Measurements from ENCODE around the gene HSP90B1. TPM values are rescaled to one million over a fixed set of nuclear protein-coding genes. Genes with fewer than 3 reads are reported as not detected.

HSP90B1 gene
- total and polyA plus RNA-seq, 2 donors from 2014 or later: 521 to 806 TPM

- FAIRE-seq: no peak
- DNase-seq: no peak
- TF ChIP-seq CTCF (IDR thresholded peaks at IDR 0.05; ENCODE audit: borderline replicate concordance, extremely low read depth, insufficient read depth): no peak
- intact Hi-C loops (cut with DNase I): no loop called here
- H3K4me1 ChIP-seq (ENCODE audit: control insufficient read depth in 2 of 3, insufficient read depth in 2 of 3, low read depth in 1 of 3, low read length in 3 of 3): no peaks in the 10 kb centered on the region
- H3K9me3 ChIP-seq (ENCODE audit: control insufficient read depth in 2 of 3, insufficient read depth in 1 of 3, low read length in 3 of 3): no peaks in the 10 kb centered on the region
- no peaks in the 10 kb centered on the region for H3K27me3 ChIP-seq (ENCODE audit: control insufficient read depth, insufficient read depth, low read length)
- H3K36me3 ChIP-seq (ENCODE audit: control insufficient read depth in 2 of 3, insufficient read depth in 3 of 3, low read length in 3 of 3): no peaks in the 10 kb centered on the region
- no peak overlapping the region for H3K4me3 ChIP-seq (ENCODE audit: low read length in 3 of 3)
- H3K9ac ChIP-seq (ENCODE audit: low read length in 3 of 3): no peak overlapping the region
- no peak overlapping the region for H3K27ac ChIP-seq (ENCODE audit: low read depth in 2 of 2, low read length in 2 of 2)
Observed at GRCh38 chr12:103901518-103902173, 28.6 kb upstream of the HSP90B1 start.

- intact Hi-C loops (cut with DNase I): no loop called here
- no peak overlapping the region for H3K27ac ChIP-seq (ENCODE audit: low read depth in 2 of 2, low read length in 2 of 2)
- no peak for DNase-seq
Observed at GRCh38 chr12:103903993-103904392, 26.2 kb upstream of the HSP90B1 start.

GRCh38 chr12:103905730-103906349, 24.4 kb upstream of the HSP90B1 start:
- TF ChIP-seq CTCF (IDR thresholded peaks at IDR 0.05; ENCODE audit: borderline replicate concordance, extremely low read depth, insufficient read depth): no peak
- intact Hi-C loops (cut with DNase I): no loop called here

More at GRCh38 chr12:103903993-103904392, 26.2 kb upstream of the HSP90B1 start:
- no peak for FAIRE-seq
- Histone ChIP-seq H3K27me3 (ENCODE audit: control insufficient read depth, insufficient read depth, low read length) (no peaks in the 10 kb centered on the region), H3K4me3 (ENCODE audit: low read length in 3 of 3) (no peak overlapping the region), H3K36me3 (ENCODE audit: control insufficient read depth in 2 of 3, insufficient read depth in 3 of 3, low read length in 3 of 3) (no peaks in the 10 kb centered on the region), H3K9me3 (ENCODE audit: control insufficient read depth in 2 of 3, insufficient read depth in 1 of 3, low read length in 3 of 3) (no peaks in the 10 kb centered on the region), H3K9ac (ENCODE audit: low read length in 3 of 3) (no peak overlapping the region), H3K4me1 (ENCODE audit: control insufficient read depth in 2 of 3, insufficient read depth in 2 of 3, low read depth in 1 of 3, low read length in 3 of 3) (no peaks in the 10 kb centered on the region)
- TF ChIP-seq CTCF (IDR thresholded peaks at IDR 0.05; ENCODE audit: borderline replicate concordance, extremely low read depth, insufficient read depth): no peak

More at GRCh38 chr12:103905730-103906349, 24.4 kb upstream of the HSP90B1 start:
- Histone ChIP-seq H3K27ac (ENCODE audit: low read depth in 2 of 2, low read length in 2 of 2) (no peak overlapping the region), H3K27me3 (ENCODE audit: control insufficient read depth, insufficient read depth, low read length) (no peaks in the 10 kb centered on the region), H3K4me1 (ENCODE audit: control insufficient read depth in 2 of 3, insufficient read depth in 2 of 3, low read depth in 1 of 3, low read length in 3 of 3) (no peaks in the 10 kb centered on the region), H3K4me3 (ENCODE audit: low read length in 3 of 3) (no peak overlapping the region), H3K9me3 (ENCODE audit: control insufficient read depth in 2 of 3, insufficient read depth in 1 of 3, low read length in 3 of 3) (no peaks in the 10 kb centered on the region), H3K36me3 (ENCODE audit: control insufficient read depth in 2 of 3, insufficient read depth in 3 of 3, low read length in 3 of 3) (no peaks in the 10 kb centered on the region), H3K9ac (ENCODE audit: low read length in 3 of 3) (no peak overlapping the region)
- FAIRE-seq: no peak
- DNase-seq: no peak
